Activated CD4-positive, alpha-beta T cell treated with anti-CD3 and anti-CD28 coated beads, Interleukin-2, amount 50 U/mL, for 24 hours (primary cell): ENCODE results near the gene ACTRT2.

ENCODE experiments used
- DNase-seq, 2 donors: peaks; one replicate each; pipeline ENCODE4 v3.0.0-alpha.2; 2020; ENCODE audit warnings: low read depth in 1 of 2, low spot score in 1 of 2

Gene ACTRT2

GRCh38 chr1:2983706-2984398 lies 37.4 kb upstream of the ACTRT2 start:
- no peak for DNase-seq

DNA sequence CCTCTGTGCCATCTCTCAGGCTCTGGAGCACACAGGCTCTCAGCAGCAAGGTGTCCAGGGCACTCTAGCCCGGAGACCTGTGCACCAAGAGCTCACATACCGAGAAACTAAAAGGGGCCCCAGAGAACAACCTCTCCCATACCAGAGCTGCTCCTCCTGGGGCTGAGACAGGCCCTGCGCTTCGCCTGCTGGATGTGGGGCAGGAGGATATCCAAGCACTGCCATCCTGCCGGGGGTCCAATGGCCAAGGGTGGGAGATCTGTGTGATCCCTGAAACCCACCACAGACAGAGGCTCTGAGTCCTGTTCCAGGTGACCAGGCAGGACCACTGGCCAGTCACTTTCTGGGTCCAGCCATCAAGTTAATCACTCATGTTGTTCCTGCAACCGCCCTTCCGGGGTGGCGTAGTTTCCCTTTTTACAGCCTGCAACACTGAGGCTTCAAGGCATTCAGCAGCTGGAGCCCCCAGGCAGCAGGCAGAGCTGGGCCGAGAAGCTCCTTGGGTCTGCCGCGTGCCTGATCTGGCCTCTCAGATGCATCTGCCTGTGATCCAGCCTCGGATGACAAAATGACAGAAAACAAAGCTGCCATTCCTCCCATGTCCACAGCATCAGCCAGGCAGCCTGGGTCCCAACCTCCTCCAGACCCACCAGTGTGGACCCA lies 36.7 kb upstream of the ACTRT2 start:
- DNase-seq, result no peak

DNA sequence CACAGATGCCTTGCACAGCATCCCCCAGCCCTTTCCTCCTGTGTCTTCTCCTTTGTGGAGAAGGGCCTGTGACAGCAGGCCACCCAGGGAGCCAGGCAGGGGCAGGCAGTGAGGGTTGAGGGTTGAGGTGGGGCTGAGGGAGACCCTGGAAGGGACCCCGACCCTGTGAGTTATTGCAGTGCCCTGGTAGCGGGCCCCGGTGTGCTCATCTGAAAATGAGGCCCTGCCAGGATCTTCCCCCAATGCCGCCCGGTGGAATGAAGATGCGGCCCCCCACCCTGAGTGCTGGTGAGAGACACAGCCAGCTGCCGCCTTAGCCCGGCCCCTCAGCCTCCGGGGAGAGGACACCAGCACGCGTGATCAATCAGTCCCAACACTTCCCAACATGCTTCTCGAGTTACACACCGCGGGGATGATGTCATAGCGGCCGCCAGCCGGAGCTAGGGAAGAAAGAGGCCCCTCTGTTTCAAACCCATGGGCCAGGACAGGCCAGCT lies 36.2 kb upstream of the ACTRT2 start:
- DNase-seq, result no peak

DNA sequence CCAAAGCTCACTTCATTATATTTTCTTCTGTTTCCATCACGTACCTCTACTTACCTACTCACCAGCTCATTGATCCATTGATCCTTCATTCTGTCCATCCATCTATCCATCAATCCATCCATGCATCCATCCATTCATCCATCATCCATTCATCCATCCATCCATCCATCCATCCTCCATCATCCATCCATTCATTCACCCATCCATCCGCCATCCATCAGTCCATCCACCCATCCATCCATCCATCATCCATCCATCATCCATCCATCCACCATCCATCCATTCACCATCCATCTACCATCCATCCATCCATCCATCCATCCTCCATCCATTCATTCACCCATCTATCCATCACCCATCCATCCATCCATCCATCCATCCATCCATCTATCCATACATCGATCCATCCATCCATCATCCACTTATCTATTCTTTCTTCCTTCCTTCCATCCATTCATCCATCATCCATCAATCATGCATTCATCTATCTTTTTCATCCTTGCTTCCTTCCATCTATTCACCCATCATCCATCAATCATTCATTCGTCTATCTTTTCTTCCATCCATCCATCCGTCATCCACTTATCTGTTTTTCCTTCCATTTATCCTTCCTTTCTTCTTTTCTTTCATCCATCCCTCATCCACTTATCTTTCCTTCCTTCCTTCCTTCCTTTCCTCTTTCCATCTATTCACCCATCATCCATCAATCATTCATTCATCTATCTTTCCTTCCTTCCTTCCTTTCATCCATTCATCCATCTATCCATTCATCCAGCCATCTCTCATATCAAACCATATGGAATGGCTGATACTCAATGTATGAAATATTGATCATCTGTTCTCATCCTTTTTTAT lies 35.3 kb upstream of the ACTRT2 start:
- DNase-seq, result no peak

DNA sequence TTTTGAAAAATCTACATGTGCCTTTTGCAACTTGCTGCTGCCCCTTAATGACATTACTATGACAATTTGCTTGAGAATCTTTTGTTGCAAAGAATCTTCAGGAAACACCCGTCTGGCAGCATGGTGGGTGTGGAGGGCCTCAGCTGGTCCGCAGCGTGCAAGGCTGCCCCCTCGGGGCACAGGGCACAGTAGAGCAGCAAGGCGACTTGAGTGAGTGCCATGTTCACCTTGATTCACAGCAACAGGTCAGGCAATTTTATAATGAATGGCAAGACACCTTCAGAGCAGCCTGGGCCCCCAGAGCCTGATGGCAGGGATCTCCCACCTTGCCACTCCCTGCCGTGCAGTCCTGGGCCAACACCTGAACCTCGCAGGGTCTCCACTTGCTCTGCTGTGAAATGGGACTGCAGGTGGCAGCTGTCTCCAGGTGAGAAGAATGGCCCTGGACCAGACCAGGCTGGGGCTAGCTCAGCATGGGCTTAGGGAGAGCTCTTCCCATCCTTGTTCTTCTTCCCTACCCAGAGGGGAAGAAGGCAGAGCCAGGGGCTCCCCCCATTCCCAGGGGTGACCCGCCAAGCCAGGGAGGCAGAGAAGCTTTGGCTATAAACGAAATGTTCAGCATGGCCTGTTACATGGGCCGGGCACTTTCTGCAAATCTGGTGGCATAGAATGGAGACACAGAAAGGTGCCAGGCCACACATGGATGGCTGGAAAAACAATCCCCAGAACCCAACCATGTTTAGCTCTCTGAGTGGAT lies 34.5 kb upstream of the ACTRT2 start:
- no peak for DNase-seq

GRCh38 chr1:2987773-2988172 lies 33.5 kb upstream of the ACTRT2 start:
- DNase-seq, result no peak

- DNase-seq, result no peak
These were observed 33.0 kb upstream of the ACTRT2 start for GRCh38 chr1:2988256-2988655.

GRCh38 chr1:2989185-2989584 lies 32.1 kb upstream of the ACTRT2 start:
- no peak for DNase-seq

- no peak for DNase-seq
These were observed 31.3 kb upstream of the ACTRT2 start for GRCh38 chr1:2989976-2990375.

- no peak for DNase-seq
These were observed 30.7 kb upstream of the ACTRT2 start for GRCh38 chr1:2990376-2991115.

GRCh38 chr1:2991753-2992495 lies 29.3 kb upstream of the ACTRT2 start:
- DNase-seq, result no peak

DNA sequence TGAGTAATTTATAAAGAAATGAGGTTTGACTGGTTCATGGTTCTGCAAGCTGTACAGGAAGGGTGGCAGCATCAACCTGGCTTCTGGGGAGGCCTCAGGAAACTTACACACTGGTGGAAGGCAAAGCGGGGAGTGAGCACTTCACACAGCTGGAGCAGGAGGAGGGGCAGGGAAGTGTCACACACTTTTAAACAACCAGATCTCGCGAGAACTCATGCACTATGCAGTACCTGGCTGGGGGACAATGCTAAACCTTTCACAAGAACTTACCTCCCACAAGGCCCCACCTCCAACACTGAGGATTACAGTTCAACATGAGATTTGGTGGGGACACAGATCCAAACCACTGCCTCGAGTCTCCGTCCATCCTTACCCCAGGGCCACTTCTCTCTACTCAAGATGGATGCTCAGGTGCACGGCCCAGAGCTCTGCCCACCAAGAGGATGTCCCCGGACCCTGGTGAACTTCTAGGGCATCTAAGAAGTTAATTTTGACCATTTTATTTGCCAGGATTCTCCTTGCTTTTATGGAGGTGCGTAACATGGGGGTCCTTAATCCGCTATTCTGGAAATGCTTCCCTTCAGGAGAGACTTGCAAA lies 22.7 kb upstream of the ACTRT2 start:
- no peak for DNase-seq

DNA sequence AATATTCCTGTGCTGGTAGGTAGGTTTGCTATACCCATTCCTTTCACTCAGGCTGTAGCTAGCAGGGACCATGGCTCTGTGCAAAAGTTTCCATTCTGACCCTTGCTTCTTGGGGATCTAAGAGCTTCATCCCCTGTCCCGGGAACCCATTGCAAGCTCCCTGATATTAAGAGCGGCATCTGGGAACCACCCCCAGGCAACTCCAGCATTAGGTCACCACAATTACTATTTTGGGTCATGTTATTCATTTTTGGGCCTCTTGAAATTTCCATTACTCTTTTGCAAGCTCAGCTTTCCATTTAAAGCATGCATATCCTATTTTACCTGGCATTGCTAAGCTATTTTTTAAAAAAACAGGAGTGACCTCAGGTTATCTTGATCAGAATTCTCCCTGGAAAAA lies 22.1 kb upstream of the ACTRT2 start:
- no peak for DNase-seq

DNA sequence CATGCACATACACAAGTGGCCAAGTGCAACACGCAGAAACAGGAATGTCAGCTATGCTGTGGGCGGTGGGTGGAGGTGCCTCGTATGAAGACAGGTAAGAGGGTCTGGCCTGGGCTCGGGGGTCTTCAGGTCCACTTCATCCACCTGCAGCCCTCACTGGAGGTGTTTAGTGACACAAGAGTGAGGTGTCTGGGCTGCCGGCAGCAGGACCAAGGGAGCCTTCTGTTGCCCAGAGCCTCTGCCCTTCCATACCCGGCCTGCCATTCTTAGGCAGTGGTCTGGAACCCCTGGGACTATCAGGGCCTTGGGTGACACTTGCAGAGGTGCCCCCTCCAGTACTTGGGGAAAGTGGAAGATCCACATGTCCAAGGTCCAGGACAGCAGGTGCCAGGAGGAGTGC lies 21.7 kb upstream of the ACTRT2 start:
- DNase-seq, result no peak

DNA sequence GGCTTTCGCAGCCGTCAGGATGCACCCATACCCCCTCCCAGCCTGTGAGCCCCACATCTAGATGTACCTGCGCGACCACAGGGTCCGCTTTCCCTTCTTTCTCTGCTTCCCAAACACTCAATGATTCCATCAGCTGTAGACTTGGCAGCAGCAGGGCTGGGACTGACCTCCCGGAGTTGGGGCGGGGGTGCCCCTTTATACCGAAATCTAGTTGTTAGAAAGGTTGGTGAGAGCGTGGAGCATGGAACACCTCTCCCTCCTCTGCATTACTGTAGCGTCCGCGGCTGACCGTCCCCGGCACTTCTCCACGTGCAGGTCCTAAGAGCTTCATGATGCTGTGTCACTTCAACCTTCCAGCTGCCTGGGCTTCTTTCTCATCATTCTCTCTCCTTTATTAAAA lies 21.1 kb upstream of the ACTRT2 start:
- no peak for DNase-seq

GRCh38 chr1:3000671-3001470 lies 20.4 kb upstream of the ACTRT2 start:
- DNase-seq, result no peak

DNA sequence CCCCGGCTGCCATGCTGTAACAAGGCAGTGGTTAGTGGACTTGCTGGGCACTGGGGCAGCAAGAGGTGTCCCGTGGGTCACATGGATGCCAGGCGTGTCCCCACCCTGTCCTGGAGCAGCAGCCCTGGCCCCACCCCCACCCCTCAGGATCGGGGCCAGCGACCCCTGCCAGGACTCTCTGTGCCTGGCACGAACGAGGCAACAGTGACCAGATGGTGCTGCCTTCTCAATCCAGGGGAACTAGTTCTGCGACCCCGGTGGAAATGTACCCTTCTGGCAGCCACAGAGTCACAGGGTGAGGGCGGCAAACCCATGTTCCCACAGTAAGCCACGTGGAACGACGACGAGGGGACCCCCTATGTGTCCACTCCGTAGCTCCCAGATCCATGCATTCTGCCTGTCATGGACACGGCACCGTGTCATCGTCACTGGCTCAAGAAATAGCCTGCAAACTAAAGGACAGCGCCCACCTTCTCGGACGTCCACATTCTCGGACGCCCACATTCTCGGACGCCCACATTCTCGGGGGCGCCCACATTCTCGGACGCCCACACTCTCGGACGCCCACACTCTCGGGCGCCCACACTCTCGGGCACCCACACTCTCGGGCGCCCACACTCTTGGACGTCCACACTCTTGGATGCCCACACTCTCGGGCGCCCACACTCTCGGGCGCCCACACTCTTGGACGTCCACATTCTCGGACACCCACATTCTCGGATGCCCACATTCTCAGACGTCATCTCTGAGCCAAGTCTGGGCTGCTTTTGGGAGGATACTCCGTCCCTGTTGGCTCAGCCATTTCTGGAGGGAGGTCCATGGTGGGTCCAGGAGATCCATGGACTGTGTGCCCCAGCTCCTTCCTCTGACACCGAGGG lies 19.6 kb upstream of the ACTRT2 start:
- DNase-seq, result no peak
